ENCODE data around the gene TTYH3.

TTYH3 gene

GRCh38 chr7:2661096-2661449 is 29.3 kb downstream of the TTYH3 start:
- H3K4me2 ChIP-seq: no peak overlapping the region
- H3K4me1 ChIP-seq (ENCODE audit: low read depth, poor library complexity, severe bottlenecking): no peaks in the 10 kb centered on the region
- H3K79me2 ChIP-seq (ENCODE audit: insufficient read depth, low read depth): no peaks in the 10 kb centered on the region
- no peaks in the 10 kb centered on the region for H3K36me3 ChIP-seq (ENCODE audit: insufficient read depth)
- H3K27me3 ChIP-seq (ENCODE audit: insufficient read depth, low read depth): peaks cover 10% of the 10 kb centered on the region; the same call in 1 of the 2 replicates
- no peak overlapping the region for H2AFZ ChIP-seq (ENCODE audit: low read depth)
- H3K27ac ChIP-seq: no peak overlapping the region
- H3K9ac ChIP-seq: no peak overlapping the region
- 0 out of 2 replicates have a peak, but pooled peaks have one; percentile 7 for TF ChIP-seq CTCF (conservative IDR thresholded peaks at IDR 0.05; ENCODE audit: low read depth, low read length)
- H3K4me3 ChIP-seq (IDR thresholded peaks at IDR 0.05; ENCODE audit: insufficient read depth, low read depth, low read length): no peak overlapping the region
- no peaks in the 10 kb centered on the region for H4K20me1 ChIP-seq (ENCODE audit: insufficient read depth)

GRCh38 chr7:2661602-2662272 is 30.0 kb downstream of the TTYH3 start:
- no peak for TF ChIP-seq CTCF (conservative IDR thresholded peaks at IDR 0.05; ENCODE audit: low read depth, low read length)
- no peaks in the 10 kb centered on the region for H3K36me3 ChIP-seq (ENCODE audit: insufficient read depth)
- no peak overlapping the region for H3K4me3 ChIP-seq (IDR thresholded peaks at IDR 0.05; ENCODE audit: insufficient read depth, low read depth, low read length)
- H3K27me3 ChIP-seq (ENCODE audit: insufficient read depth, low read depth): peaks cover 10% of the 10 kb centered on the region; the same call in 1 of the 2 replicates
- no peaks in the 10 kb centered on the region for H3K79me2 ChIP-seq (ENCODE audit: insufficient read depth, low read depth)
- H3K4me1 ChIP-seq (ENCODE audit: low read depth, poor library complexity, severe bottlenecking): no peaks in the 10 kb centered on the region
- H3K4me2 ChIP-seq: no peak overlapping the region
- H4K20me1 ChIP-seq (ENCODE audit: insufficient read depth): no peaks in the 10 kb centered on the region
- H3K9ac ChIP-seq: no peak overlapping the region
- H3K27ac ChIP-seq: no peak overlapping the region
- H2AFZ ChIP-seq (ENCODE audit: low read depth): no peak overlapping the region

- H3K36me3 ChIP-seq (ENCODE audit: insufficient read depth): no peaks in the 10 kb centered on the region
- H4K20me1 ChIP-seq (ENCODE audit: insufficient read depth): no peaks in the 10 kb centered on the region
- H3K27ac ChIP-seq: no peak overlapping the region
Measured at GRCh38 chr7:2662273-2663120, 30.7 kb downstream of the TTYH3 start.

More at GRCh38 chr7:2662273-2663120, 30.7 kb downstream of the TTYH3 start:
- peaks cover 17% of the 10 kb centered on the region; the same call in 1 of the 2 replicates for H3K27me3 ChIP-seq (ENCODE audit: insufficient read depth, low read depth)
- H3K4me1 ChIP-seq (ENCODE audit: low read depth, poor library complexity, severe bottlenecking): no peaks in the 10 kb centered on the region
- no peak overlapping the region for H3K4me2 ChIP-seq
- H3K4me3 ChIP-seq (IDR thresholded peaks at IDR 0.05; ENCODE audit: insufficient read depth, low read depth, low read length): no peak overlapping the region
- no peak overlapping the region for H3K9ac ChIP-seq
- no peaks in the 10 kb centered on the region for H3K79me2 ChIP-seq (ENCODE audit: insufficient read depth, low read depth)
- no peak for TF ChIP-seq CTCF (conservative IDR thresholded peaks at IDR 0.05; ENCODE audit: low read depth, low read length)
- H2AFZ ChIP-seq (ENCODE audit: low read depth): no peak overlapping the region
